Amygdala (tissue), 56 donors: Measurements from ENCODE around the gene MAP2K5.
A peak's percentile ranks its signal among the peaks of the same experiment; 100 is the strongest.
"Not testable (repeated sequence)": the region's sequence is repeated elsewhere in the genome, so short reads cannot be mapped to it uniquely, and the experiment has no call there.

Experiments
- DNase-seq, 56 donors: peaks; one replicate each; lab custom pipeline; 2025; lab: John Stamatoyannopoulos, UW

Gene MAP2K5

DNA sequence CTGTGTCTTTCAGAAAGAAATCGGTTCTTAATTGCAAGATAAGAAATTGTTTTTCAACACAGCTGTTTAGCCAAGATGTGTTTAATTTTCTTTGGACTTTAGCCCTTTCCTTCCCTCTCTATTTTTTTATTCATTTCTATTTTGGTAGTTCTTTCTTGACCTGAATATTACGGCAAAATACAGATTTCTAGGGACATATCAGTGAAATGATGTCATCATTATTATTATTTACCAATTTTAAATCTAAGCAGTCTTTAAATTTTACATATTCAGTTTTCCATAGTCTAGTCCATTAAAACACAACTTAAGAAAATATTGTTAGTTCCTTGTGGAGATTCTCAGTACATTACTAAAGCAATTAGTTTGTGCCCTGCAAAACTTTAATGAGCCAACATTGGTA is 104.3 kb downstream of the MAP2K5 start:
- no peak for DNase-seq

DNA sequence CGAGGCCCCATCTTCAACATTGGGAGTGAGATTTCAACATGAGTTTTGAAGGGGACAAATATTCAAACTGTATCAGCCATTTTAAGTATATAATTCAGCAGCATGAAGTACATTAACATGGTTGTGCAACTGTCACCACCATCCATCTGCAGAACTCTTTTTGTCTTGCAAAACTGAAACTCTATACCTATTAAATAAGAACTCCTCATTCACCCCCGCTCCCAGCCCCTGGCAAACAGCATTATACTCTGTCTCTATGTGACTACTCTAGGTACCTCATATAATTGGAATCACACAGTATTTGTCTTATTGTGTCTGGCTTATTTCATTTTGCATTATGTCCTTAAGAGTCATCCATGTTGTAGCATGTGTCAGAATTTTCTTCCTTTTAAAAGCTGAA is 110.1 kb downstream of the MAP2K5 start:
- DNase-seq = no peak

DNA sequence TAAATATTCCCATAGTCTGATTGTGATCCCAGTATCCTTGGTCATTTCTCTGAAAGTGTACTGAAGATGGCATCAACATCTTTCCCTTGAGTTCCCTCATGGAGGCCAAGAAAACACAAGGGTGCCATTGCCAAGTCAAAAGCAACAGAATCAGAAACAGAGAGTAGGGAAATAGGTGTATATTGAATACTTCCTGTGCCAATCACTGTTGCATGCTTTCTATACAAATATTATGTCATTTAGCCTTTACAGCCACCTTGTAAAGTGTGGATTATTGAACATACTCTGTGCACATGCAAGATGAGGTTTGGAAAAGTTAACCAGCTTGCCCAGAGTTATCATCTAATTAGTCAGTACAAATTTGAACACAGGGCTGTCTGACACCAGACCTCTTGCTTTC is 117.9 kb downstream of the MAP2K5 start:
- DNase-seq = no peak

DNA sequence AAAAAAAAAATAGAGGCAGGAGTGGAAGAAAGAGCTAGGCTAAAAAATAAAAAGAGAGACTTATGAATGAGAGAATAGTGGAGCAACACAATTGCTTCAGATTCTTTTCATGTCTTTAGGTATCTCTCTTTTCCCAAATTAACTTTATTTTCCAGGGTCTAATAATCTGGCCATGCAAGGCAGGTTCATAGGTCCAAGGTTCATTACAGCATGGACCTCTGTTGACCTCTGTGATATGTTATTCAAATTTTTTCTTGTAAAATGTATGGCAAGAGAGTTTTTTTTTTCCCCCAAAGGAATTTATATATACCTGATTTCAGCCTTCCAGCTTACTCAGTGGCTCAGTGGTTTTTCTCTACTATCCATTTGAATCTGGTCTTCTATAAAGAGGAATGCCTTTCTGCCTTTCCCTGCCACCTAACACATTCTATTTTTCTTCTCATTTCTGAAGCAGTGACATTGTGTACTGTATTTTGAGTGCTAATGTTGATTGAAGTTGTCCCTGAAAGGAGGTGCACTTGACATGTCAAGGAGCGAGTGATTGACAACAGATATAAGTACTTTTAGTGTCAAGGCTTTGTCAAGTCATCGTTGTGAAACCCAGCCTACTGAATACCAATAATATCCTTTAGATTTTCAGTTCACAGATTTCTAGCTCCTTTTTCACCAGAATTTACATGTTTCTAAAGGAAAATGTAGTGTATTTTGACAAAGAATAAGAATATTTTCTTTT is 118.5 kb downstream of the MAP2K5 start:
- no peak for DNase-seq

DNA sequence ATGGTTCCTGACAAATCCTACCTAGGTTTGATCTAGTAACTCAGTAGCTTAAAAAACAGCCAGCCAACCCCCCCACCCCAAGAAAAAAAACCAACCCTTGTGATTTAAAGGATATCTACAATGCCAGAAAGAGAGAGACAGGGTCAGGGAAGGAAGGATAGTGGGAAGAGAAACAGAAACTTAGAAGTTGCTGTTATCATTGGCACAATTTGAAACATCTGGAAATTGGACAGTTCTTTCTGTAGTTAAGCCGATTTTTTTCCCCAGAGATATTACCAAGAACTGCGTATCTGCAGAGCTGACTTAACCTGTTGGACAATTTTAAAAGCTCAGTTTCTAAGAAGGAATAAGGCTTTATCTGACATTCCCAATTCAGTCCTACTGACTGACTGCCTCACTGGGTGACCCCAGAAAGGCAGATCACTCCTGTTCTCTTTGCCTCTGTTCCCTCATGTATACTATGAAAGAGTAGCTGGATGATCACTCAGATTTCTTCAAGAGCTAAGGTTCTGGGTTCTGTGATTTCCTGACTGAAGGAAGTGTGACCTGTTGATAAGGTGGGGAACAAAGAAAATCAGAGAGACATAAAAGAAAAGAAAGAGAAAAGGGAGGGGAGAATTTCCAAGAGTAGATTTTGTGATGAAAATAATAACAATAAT is 128.3 kb downstream of the MAP2K5 start:
- no peak for DNase-seq

DNA sequence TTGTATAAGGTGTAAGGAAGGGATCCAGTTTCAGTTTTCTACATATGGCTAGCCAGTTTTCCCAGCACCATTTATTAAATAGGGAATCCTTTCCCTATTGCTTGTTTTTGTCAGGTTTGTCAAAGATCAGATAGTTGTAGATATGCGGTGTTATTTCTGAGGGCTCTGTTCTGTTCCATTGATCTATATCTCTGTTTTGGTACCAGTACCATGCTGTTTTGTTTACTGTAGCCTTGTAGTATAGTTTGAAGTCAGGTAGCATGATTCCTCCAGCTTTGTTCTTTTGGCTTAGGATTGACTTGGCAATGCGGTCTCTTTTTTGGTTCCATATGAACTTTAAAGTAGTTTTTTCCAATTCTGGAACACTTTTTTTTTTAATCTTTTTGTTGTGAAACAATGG is 130.3 kb downstream of the MAP2K5 start:
- DNase-seq = not testable (repeated sequence)

DNA sequence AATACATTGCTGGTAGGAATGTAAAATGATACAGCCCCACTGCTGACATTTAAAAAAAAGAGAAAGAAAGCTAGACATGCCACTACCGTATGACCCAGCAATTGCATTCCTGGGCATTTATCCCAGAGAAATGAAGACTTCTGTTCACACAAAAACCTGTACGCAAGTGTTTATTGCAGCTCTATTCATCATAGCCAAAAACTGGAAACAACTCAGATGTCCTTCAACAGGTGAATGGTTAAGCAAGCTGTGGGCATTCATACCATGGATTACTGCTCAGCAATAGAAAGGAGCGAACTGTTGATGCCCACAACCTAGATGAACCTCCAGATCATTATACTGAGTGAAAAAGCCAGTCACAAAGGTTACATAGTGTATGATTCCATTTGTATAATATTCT is 132.5 kb downstream of the MAP2K5 start:
- DNase-seq = no peak

DNA sequence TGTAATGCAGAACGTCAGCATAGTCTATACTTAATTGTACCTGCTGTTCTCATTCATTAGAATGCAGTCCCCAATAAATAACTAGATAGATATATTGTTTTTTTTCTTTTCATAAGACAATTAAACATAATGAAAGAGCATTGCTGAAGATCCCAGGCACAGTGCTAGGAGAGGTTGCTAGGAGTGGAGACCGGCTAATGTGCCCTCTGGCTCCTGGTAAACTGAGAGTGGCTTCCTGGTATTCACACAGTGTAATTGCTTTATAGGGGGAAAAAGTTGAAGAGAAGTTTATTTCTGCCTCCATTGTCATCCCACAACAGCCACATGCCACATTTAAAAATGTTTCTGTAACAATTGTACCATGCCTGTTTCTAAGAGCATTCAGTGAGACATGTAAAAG is 135.6 kb downstream of the MAP2K5 start:
- no peak for DNase-seq

DNA sequence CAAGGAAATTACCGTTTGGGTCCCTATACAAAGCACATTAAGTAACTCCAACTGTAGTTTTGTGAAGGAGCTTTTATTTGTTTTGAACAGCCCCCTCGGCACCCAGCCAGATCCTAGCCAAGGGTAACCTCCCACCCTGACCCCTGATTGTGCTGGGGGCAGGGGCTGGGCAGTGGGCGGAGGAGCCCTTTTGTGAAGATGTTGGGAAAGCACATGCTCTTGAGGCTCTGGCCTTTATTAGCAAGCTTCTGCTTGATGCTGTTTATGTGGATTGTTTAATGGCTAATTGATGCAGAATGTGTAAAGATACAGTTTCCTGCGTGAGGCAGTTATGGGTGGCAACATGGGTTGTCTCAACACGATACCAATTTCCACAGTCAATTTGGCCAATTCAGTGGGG is 136.5 kb downstream of the MAP2K5 start:
- DNase-seq = no peak

DNA sequence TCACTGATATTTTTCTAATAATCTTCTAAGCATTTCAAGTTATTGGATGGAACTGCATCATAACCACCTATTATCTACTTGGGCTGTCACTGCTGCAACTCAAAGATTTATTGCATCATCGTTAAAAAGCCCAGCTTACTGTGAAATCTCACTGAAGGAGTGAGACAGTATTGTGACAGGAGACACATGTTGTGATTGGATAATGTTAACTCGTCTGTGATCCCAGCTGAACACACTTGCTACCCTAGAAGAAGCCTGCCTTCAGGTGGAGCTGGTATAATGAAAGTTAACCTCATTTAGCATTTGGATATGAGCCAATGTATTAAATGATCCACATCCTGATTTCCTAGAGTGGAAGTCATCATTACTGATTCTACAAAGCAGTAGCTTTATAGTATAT is 138.1 kb downstream of the MAP2K5 start:
- no peak for DNase-seq

DNA sequence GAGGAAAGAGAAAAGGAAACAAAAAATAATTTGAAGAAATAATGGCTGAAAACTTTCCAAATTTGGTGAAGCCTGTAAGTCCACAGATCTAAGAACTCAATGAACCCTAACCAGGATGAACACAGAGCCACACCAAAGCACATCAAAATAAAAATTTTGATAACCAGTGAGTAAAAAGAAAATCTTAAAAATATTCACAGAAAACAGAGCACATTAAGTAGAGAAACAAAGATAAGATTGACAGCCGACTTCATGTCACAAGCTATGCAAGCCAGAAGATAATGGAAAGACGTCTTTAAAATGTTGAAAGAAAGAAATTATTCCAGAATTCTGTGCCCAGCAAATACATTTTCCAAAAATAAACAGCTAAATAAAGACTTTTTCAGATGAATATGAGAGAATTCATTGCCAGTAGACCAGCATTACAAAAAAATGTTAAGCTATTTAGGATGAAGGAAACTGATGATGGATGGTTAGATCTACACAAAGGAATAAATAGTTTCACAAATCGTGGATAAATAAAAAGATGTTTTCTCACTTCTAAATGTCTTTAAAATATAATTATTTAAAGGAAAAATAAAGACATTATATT is 142.6 kb downstream of the MAP2K5 start:
- DNase-seq = no peak

DNA sequence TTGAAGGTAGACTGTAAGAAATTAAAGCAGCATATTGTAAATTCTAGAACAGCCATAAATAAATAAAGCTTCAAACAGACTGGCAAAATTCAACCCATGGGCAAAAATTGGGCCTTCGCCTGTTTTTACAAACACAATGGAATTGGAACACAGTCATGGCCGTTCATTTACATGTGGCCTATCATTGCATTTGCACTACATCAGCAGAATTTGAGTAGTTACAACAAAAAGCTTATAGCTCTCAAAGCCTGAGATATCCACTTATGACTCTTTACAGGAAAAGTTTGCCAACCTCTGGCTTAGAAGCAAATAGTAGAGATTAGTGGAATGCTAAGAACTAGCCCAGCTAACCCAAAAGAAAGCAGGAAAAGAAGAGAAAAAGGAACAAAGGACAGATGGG is 143.2 kb downstream of the MAP2K5 start:
- no peak for DNase-seq

DNA sequence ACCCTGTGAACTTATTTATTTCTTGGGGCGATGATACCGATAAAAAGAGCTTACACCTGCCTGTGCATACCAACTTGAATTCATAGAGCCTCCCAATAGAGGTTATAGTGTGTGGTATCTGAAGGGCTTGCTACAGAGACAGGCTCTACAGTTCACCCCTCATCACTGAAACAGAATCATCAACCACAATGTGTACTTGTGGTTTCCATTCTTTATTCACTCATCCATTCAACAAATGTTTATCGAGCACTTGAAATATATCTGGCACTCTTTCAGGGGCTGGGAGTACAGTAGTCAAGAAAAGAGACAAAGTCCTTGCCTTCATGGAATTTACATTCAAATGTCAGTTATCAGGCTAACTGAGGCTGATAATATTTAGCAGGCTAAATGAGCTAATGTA is 148.4 kb downstream of the MAP2K5 start:
- DNase-seq = no peak

DNA sequence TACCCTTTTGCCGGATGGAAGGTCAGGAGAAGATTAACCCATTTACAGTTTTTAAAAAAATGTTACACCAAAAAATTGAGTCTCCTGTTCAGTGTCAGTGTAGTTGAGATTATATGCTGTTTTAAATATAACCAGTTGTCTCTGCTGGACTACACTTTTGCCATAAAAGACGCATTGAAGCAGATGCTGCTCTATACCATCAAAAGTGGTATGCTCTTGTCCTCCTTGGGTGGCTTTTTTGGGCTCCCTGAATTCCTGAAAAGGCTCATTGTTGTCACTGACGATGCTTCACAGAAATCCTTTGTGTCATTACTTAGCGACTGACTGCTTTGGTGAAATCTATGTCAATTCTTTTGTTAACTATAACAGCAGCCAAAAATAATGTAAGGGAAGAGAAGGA is 148.9 kb downstream of the MAP2K5 start:
- peak in 1 of 56 donors; percentile 7 for DNase-seq

DNA sequence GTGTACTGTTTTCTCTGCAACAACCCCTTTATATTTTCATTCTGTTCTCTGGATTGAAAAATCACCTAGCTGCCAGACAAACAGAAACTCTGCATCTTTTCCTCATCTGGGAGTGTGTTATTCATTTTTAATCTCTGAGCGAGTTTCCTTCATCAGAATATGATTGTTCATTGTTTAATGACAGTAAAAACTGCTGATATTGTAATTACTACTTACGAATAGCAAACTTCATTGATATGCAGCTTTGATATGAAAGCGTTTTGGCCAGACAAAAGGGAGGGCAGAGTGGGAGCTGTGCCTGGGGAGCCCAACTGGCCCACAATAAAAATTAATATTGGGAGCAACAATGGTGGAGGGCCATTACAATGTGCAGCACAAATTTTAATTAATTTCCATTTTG is 150.1 kb downstream of the MAP2K5 start:
- DNase-seq = no peak

DNA sequence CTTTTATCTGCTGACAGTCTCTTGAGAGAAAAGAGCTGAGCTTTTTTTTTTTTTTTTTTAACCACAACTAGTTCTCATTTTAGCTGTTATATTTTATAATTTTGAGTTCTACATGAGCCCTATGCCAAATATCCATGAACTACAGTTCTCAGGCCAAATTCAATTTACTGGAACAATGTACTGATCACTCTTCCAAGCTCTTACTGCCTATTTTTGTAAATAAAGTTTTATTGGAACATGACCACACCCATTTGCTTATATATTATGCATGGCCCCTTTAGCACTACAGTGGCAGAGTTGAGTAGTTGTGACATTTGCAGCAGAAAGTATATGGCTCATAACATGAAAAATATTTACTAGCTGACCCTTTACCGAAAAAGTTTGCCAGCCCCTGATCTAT is 153.6 kb downstream of the MAP2K5 start:
- no peak for DNase-seq

DNA sequence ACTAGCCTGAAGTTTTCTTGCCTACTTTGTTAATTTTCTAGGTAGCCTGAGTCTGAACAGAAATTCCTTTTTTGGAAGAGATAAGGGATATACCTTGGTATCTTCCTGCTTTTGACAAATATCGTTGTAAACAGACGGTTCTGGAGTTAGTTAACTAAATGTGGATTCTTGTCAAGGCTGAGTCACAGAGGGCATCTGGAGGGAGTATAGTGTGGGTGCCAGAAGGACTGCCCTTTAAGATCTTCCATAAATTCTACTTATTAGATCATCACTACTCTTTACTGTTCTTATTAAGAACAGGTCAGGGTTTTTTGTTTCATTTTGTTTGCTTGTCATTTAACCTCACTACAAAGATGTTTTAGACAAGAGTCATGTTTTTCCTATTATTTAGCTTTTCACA is 157.5 kb downstream of the MAP2K5 start:
- no peak for DNase-seq

DNA sequence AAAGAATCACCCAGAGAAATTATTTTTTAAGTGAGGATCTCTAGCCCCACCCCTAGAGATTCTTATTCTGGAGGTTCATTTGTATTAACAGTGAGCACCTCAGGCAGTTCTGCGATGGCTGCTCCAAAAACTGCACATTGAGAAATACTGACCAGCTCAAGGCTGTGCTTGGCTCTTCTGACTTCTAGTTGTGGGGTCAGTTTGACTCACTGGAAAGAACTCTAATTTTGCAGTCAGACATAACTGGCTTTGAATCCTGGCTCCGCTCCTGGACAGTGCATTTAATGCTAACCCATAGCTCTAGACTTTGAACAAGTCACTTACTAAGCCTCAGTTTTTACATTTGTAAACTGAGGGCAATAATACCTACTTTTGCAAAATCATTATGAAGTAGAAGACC is 159.2 kb downstream of the MAP2K5 start:
- DNase-seq = no peak

DNA sequence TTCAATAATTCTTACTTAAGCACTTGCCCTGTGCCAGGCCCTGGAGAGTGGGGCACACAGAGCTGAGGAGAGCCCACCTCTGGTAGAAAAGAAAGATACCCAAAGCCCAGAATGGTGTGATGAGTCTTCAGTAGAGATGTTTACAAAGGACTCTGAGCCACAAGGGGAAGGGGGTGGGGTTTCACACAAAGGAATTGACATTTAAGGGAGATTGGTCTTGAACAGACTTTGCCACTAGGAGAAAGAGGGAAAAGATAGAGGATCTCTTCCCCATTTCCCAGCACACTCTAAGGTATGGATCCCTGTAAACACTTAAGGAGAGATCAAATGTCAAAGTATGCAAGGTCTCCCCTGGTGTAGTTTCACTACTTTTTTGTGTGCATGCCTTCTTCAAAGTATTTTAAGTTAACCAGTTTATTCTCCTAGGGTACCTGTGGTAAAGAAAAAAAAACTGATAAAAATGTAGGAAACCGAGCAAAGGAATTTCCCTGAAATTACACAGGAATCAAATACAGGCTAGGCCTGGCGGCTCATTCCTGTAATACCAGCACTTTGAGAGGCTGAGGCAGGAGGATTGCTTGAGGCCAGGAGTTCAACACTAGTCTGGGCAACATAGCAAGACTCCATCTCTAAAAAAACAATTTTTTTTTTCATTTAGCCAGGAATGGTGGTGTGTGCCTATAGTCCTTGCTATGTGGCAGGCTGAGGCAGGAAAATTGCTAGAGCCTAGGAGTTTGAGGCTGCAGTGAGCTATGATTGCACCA is 165.2 kb downstream of the MAP2K5 start:
- DNase-seq = no peak

DNA sequence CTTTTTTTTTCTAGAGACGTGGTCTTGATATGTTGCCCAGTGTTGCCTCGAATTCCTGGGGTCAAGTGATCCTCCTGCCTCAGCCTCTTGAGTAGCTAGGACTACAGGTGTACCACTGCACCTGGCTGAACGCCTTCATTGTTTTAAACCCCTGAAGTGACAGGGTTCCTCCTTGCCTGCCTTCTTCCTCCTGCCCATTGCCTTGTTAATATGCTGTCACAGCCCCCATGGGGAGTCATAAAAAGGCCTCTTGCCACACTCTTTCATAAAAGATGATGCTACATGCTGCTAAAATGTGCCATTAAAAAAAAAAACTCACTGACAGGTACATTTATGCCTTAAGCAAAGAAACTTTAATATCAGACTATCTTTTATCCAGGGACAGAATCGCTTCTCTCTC is 166.0 kb downstream of the MAP2K5 start:
- DNase-seq = no peak

DNA sequence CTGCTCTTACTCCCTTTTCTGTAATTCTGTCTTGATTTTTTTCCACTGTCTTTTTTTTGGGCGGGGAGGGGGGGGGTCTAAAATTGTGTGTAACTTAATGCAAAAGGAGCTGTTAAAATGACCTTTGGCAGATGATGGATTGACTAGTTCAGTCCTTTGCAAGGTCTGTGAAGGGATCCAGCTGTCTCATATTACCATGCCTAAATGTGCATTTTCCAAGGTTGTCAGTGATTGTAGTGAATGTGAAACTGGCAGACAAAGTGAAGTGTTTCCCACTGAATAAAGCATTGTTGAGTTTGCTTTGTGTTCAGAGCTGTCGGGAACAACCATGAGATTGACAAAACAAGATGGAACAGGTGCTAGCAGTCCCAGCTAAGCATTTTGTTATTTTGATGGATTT is 172.7 kb downstream of the MAP2K5 start:
- DNase-seq = peak in 3 of 56 donors; percentile 2 to 12 (median 9)
